ENCODE results near the gene HLA-B.

- no peak for TF ChIP-seq CTCF (IDR thresholded peaks at IDR 0.05; ENCODE audit: poor library complexity, severe bottlenecking)
- no peak for TF ChIP-seq EP300 (conservative IDR thresholded peaks at IDR 0.05; ENCODE audit: poor library complexity, severe bottlenecking)
- TF ChIP-seq POLR2AphosphoS5 (IDR thresholded peaks at IDR 0.05) = no peak
- TF ChIP-seq REST (IDR thresholded peaks at IDR 0.05; ENCODE audit: borderline replicate concordance) = no peak
- no peak for TF ChIP-seq TAF1 (IDR thresholded peaks at IDR 0.05; ENCODE audit: low read depth)
- TF ChIP-seq SMC3 (conservative IDR thresholded peaks at IDR 0.05; ENCODE audit: poor library complexity) = no peak
- TF ChIP-seq EZH2 (IDR thresholded peaks at IDR 0.05; ENCODE audit: borderline replicate concordance, insufficient read depth, low read length, poor library complexity, severe bottlenecking) = no peak
- no peak for TF ChIP-seq RAD21 (conservative IDR thresholded peaks at IDR 0.05)
Measured at GRCh38 chr6:31363811-31364210, 6.8 kb upstream of the HLA-B start.

Measured in neural cell (in vitro differentiated cells).